Stimulated activated CD8-positive, alpha-beta memory T cell treated with anti-CD3 and anti-CD28 coated beads, Interleukin-7, amount 100 ng/mL, for 48 hours (primary cell): ENCODE data around the gene ANAPC16.
"Not testable (repeated sequence)": the region's sequence is repeated elsewhere in the genome, so short reads cannot be mapped to it uniquely, and the experiment has no call there.

Source experiments
- DNase-seq, 2 donors: peaks; one replicate each; pipeline ENCODE4 v3.0.0-alpha.2; 2020; ENCODE audit warnings: low read depth in 1 of 2; ENCODE audit errors: extremely low read depth in 1 of 2

The ANAPC16 gene

DNA sequence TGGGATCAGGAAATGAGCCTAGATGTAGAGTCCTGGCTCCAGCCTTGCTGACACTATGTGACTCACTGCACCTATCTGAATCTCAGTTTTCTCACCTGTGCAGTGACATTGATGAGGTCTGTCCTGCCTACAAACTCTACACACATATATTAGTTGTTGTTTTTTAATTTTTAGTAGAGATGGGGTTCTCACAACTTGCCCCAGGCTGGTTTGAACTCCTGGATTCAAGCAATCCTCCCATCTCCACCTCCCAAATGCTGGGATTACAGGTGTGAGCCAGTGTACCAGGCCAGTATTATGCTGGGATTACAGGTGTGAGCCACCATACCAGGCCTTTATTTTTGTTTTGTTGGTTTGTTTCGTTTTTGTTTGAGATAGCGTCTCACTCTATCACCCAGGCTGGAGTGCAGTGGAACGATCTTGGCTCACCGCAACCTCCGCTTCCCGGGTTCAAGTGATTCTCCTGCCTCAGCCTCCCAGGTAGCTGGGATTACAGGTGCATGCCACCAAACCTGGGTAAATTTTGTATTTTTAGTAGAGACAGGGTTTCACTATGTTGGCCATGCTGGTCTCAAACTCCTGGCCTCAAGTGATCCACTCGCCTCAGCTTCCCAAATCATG, 46.1 kb downstream of the ANAPC16 start:
- no peak for DNase-seq

- DNase-seq = no peak
Observed at GRCh38 chr10:72263613-72264241, 47.9 kb downstream of the ANAPC16 start.

DNA sequence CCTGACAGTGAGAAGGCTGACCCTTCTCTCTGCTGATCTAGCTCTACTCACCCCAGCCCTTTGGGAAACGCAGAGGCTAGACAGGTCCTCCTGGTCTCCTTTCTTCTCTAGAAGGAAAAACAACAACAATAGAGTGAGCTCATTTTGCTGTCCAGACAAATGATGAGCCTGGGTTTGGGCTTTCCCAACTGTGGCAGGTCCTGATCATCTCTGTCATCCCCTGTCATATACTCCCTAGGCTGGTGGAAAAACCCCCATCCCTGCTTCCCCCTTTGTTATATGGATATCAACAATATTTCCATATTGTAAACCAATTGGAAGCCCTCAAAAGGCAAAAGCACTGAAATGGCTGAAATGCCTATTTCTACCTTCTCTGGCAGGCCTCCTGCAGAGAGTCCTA, 48.7 kb downstream of the ANAPC16 start:
- no peak for DNase-seq

DNA sequence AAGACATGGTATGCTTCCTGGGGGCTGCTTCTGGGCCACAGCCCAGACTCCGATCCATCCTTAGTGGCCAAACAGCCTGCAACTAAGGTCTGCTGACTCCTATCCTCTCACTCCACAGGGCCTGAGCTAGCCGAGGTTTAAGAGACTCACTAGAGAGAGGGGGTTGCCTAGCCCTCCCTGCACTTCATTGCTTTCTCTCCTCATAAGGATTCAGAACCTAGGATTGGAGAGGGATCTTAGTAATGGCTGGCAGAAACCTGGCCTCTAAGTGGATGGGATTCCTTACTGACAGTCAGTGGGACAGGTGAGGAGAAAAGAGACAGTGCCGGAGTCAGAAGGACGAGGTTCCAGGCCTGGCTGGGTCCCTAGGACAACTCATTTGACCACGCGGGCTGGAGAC, 49.7 kb downstream of the ANAPC16 start:
- DNase-seq = no peak

DNA sequence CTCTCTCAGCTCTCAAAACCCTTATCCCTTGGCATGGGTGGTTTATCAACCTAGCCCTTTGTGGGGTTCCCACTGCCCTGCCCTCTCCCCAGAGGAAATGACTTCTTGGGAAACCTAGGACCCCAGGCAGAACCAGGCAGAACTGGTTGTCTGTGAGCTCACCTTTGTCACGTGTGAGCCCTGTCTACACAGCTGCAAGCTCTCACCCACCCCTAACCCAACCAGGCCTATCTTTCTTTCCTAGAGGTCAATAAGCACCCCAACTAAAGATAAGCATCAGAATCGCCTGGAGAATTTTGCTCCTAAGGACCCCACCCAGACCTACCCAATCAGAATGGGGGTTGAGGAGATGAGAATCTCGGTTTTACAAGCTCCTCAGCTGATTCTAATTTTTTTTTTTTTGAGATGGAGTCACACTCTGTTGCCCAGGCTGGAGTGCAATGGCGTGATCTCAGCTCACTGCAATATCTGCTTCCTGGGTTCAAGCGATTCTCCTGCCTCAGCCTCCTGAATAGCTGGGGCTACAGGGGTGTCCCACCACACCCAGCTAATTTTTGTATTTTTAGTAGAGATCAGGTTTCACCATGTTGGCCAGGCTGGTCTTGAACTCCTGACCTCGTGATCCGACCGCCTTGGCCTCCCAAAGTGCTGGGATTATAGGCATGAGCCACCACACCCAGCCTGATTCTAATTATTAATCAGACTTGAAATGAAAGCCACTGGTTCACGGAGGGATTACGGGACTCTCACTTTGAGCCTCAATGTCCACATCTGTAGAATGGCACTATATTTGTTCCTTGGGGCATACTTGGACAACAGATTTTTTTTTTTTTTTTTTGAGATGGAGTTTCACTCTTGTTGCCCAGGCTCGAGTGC, 50.4 kb downstream of the ANAPC16 start:
- DNase-seq = no peak

- DNase-seq = no peak
Observed at GRCh38 chr10:72267381-72267780, 51.6 kb downstream of the ANAPC16 start.

DNA sequence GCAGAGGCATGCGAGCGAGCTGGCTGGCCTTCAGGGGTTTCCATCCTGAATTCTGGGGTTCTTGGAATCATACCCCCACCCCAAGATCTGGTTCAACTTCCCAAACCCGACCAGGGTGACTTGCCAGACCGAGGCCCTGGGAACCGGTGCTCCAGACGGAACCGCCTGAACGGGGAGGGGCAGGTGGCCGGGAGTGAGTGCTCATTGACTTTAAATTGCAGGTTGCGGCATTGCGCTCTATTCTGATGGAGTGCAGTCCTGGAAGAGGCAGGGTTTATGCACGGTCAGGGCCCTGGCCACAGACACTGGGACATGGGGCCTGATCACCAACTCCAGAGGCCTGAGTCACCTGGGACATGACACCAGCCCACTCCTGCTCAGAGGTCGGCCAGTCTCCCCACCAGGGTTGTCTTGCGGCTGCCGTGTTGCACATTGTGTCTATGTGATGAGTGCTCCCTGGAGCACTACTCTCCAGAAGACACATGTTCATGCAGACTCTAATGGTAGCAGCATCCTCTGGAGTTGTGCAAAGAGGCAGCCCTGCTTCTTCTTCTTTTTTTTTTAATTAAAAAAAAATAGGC, 52.1 kb downstream of the ANAPC16 start:
- DNase-seq = no peak

GRCh38 chr10:72268475-72269200, 52.8 kb downstream of the ANAPC16 start:
- not testable (repeated sequence) for DNase-seq

- DNase-seq = no peak
Observed at GRCh38 chr10:72270607-72271281, 54.9 kb downstream of the ANAPC16 start.

GRCh38 chr10:72272689-72273409, 57.0 kb downstream of the ANAPC16 start:
- DNase-seq = no peak

DNA sequence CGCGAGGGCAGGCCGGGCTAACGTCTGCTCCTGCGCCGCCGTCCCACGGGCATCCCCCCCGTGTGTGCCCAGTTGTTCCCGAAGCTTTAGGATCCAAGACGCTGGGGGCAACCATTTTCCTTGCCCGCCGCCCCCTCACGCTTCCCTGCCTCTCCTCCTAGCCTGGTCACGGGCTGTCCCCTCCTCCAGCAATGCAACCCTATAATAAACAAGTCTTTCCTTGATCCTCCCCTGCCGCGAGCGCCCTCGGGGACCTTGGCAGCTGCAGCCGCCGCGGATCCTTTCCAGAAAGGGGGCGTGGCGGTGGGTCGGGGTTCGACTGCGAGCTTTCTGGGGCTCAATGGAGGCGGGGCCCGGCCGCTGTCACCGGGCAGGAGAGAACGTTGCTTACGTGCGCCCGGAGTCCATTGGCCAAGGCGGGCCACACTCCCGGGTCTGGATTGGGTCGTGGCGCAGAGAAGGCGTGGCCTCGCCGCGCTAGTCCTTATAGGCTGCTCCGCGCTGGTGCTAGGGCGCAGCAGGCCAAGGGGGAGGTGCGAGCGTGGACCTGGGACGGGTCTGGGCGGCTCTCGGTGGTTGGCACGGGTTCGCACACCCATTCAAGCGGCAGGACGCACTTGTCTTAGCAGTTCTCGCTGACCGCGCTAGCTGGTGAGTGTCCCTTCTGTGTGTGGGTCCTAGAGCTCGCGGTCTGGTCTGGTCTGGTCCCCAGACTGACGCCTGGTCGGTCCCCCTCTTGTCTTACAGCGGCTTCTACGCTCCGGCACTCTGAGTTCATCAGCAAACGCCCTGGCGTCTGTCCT, 57.8 kb downstream of the ANAPC16 start, which contains the start of gene DDIT4:
Gene DDIT4 (plus strand): TSS at position 515 of the 803 bp plus-strand sequence. CDS start 293 bp downstream, outside the sequence.
- peak; percentile 99 for DNase-seq

DNA sequence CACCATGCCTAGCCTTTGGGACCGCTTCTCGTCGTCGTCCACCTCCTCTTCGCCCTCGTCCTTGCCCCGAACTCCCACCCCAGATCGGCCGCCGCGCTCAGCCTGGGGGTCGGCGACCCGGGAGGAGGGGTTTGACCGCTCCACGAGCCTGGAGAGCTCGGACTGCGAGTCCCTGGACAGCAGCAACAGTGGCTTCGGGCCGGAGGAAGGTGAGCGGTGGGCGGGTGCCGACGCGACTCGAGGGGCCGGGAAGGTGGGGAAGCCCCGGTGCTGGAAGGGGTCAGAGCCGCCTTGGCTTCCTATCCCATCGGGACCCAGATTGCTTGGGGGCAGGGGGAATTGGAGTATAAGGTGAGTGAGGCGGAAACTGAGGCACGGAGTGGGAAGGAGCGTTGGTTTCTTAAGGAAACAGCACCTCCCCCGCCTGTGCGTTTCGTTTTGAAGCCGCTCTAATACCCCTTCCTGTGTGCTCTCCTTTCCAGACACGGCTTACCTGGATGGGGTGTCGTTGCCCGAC, 58.5 kb downstream of the ANAPC16 start:
- DNase-seq = no peak

- no peak for DNase-seq
Observed at GRCh38 chr10:72274730-72275350, 59.0 kb downstream of the ANAPC16 start.

GRCh38 chr10:72275351-72276012, 59.7 kb downstream of the ANAPC16 start:
- no peak for DNase-seq

- DNase-seq = no peak
Observed at GRCh38 chr10:72276013-72276387, 60.2 kb downstream of the ANAPC16 start.

DNA sequence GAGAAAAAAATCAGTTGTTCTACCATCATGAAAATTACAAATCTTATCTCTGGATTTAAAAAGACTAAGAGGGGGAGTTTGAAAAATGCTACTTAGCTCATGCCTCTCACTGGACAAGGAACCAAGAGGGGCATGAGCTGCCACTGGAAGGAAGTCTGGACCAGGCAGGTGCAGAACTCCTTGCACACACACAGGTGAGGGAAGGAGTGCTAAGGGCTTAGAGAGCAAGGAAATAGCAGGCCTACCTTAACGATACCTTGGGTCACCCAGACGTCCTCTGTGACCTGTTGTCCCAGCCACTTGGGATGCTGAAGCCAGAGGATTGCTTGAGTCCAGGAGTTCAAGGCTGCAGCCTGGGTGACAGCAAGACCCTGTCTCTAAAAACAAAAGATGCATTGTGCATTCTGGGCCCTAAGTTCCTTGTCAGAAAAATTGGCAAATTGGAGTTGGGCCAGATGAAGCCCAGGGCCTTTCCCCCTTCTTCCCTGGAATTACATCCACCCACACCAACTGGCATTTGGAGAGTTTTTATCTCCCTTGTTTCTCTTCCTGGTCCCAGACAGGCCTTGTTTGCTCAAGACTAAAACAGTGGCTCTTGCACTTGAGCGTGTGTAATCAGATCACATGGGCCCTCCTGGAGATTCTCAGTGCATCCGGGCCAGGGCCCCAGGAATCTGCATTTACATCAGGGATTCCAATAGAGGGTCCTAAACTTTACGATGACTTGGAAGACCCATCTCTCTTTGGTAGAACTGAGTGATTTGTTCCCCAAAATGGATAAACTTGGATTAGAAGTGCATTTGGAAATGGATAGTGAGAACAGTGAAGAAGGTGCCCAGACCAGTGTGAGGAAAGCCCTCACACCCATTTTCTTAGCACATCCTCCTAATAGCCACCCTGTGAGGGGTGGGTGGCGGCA, 60.9 kb downstream of the ANAPC16 start:
- no peak for DNase-seq
